G401 (cell line): ENCODE measurements around the gene CTCF. TPM values are rescaled to one million over a fixed set of nuclear protein-coding genes. Genes with fewer than 3 reads are reported as not detected.

Source experiments
- DNase-seq: peaks from one replicate; pipeline ENCODE4 v3.0.0-alpha.2; 2015; ENCODE audit warnings: low spot score
- in situ Hi-C: cut with HindIII; loops from 2 replicates; pipeline ENCODE4 v1.10.0; 2016; ENCODE audit warnings: low sequenced_read_pairs, mixed read lengths
- total RNA-seq: library from RNA; depleted of rRNA; stranded (reverse); fragments of >200 nt; shearing (Covaris generic); gene quantifications from 2 replicates; pipeline ENCODE4 v1.2.3, GENCODE V29; 2014

The CTCF gene
- total RNA-seq, 1 experiment from 2014 or later = 37.3 TPM

DNA sequence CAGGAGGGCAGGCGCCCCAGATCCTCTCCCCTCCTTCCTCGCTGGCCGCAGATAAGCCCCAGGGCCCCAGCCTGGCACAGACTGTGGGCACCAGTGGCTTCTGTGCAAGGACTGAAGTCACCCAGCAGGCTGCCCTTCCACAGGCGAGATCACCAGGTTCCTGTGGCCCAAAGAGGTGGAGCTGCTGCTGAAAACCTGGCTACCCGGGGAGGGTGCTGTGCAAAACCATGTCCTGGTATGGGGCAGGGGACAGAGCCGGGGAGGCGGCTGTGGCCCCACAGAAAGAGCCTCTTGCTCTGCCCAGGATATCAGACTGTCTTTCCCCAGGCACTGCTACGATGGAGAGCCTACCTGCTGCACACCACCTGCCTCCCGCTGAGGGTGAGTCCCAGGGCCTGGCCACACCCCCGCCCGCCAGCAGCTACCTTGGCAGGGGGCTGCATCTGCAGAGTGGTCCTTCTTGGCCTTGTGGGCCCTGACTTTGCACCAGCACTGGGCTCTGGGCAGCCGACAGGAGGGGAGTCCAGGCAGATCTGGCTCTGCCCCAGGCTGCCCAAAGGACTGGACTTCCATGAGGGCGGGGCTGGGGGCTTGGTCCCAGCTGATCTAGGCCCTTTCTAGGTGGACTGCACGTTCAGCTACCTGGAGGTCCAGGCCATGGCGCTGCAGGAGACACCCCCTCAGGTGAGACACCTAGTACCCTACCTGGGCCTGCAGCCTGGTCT lies 83.2 kb downstream of the CTCF start:
- DNase-seq = no peak
- in situ Hi-C loops = no loop called here

DNA sequence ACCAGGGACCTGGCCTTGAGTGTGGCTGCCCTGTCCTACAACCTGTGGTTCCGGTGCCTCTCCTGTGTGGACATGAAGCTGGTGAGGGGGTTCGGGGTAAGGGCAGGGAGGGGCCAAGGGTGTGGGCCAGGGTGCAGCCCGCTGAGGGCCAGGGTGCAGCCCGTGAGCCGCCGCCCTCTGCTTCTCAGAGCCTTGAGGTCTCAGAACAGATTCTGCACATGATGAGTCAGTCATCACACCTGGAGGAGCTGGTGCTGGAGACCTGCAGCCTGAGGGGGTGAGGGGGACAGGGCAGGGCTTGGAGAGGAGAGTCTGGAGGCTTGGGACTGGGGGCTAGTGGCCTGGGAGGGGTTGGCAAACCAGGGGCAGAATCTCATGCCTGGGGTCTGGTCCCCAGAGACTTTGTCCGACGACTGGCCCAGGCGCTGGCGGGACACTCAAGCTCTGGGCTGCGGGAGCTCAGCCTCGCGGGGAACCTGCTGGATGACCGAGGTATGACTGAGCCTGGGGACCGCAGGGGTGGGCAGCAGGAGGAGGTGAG lies 84.9 kb downstream of the CTCF start:
- in situ Hi-C loops = no loop called here
- DNase-seq = no peak

DNA sequence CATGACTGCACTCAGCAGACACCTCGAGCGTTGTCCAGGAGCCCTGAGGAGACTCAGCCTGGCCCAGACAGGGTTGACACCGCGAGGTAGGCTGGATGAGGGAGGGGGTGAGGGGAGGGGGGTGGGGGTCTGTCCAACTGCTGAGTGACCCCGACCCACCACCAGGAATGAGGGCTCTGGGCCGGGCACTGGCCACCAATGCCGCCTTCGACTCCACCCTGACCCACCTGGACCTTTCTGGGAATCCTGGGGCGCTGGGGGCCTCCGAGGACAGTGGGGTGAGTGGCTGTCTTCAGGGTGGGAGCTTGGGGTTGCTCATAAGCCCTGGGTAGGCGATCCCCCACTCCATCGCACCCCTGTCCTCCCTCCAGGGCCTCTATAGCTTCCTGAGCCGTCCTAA lies 85.4 kb downstream of the CTCF start:
- DNase-seq = no peak
- in situ Hi-C loops = no loop called here

DNA sequence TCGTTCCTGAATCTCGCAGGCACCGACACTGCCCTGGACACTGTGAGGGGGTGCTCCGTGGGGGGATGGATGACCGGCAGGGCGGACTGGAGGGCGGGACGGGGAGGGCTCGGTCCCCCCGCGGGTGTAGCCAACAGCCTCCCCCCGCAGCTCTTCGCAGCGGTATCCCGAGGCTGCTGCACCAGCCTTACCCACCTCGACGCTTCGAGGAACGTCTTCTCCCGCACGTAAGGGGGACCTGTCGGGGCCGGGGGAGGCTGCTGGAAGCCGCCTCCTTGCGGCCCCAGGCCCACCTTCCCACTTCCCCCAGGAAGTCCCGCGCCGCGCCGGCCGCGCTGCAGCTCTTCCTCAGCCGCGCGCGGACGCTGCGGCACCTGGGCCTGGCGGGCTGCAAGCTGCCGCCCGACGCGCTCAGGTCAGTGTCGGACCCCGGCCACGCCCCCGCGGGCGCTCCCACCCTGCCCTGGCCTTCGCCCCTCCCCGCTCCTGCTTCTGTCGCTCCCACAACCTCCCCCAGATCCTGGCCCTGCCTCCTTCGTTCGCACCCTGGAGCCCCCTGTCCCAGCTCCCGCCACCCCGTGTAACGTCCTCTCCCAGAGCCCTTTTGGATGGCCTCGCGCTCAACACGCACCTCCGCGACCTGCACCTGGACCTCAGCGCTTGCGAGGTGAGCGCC lies 85.9 kb downstream of the CTCF start:
- no peak for DNase-seq
- in situ Hi-C loops = no loop called here

DNA sequence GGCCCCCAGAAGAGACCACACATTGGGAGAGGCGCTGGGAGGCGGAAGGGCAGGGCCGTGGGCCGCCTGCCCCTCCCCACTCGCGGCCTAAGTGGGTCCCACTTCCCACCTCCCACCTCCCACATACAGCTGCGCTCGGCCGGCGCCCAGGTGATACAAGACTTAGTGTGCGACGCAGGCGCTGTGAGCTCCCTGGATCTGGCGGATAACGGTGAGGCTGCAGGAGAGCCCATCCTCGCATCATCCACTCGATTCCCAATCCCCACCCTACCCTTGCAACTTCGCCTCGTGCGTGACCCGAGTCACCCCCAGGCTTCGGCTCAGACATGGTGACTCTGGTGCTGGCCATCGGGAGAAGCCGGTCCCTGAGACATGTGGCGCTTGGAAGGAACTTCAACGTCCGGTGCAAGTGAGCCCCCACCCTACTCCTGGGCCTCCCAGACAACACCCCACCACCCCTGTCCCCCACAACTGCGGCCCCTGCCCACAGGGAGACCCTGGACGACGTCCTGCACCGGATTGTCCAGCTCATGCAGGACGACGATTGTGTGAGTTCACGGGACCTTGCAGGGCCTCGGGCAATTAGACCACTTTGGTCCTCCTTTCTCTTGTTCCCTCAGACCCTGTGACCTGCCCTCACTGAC lies 86.6 kb downstream of the CTCF start:
- DNase-seq = no peak
- in situ Hi-C loops = no loop called here

DNA sequence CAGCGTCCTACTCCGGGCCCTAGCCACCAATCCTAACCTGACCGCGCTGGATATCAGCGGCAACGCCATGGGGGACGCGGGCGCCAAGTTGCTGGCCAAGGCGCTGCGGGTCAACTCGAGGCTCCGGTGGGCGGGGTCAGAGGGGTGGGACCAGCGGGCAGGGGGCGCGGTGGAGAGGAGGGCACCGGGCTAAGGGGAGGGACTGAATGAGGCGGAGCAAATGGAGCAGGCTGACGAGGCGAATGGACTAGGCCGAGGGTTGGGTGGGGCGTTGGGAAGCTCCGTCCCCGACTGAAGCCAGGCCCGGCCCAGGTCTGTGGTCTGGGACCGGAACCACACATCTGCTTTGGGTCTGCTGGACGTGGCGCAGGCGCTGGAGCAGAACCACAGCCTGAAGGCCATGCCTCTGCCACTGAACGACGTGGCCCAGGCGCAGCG lies 87.2 kb downstream of the CTCF start:
- in situ Hi-C loops = no loop called here
- no peak for DNase-seq

DNA sequence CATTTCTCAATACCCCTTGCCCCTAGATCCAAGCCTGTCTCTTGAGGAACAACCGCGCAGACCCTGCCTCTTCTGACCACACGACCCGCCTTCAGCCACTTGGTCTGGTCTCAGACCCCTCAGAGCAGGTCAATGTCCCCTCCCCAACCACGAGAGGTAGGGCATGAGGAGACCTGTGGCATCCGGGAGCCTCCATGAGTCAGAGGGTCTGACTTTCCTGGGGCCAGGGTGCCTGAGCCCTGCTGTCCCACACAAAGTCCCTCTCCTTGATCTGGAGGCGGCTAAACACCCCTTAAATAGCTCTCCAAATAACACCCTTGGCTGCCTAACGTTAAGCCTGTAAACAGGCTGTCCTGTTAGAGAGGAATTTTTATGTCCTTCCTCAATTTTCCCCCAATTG lies 87.7 kb downstream of the CTCF start:
- DNase-seq = no peak
- in situ Hi-C loops = no loop called here

- no peak for DNase-seq
- in situ Hi-C loops = no loop called here
These were observed 88.7 kb downstream of the CTCF start for GRCh38 chr16:67651039-67651438.

- in situ Hi-C loops = no loop called here
- DNase-seq = no peak
These were observed 89.5 kb downstream of the CTCF start for GRCh38 chr16:67651847-67652246.

- in situ Hi-C loops = no loop called here
These were observed 90.3 kb downstream of the CTCF start for GRCh38 chr16:67652578-67653127.

GRCh38 chr16:67653128-67653788 lies 90.9 kb downstream of the CTCF start:
- DNase-seq = peak; percentile 40
- in situ Hi-C loops = no loop called here

More at GRCh38 chr16:67652578-67653127, 90.3 kb downstream of the CTCF start:
- peak; percentile 51 for DNase-seq

DNA sequence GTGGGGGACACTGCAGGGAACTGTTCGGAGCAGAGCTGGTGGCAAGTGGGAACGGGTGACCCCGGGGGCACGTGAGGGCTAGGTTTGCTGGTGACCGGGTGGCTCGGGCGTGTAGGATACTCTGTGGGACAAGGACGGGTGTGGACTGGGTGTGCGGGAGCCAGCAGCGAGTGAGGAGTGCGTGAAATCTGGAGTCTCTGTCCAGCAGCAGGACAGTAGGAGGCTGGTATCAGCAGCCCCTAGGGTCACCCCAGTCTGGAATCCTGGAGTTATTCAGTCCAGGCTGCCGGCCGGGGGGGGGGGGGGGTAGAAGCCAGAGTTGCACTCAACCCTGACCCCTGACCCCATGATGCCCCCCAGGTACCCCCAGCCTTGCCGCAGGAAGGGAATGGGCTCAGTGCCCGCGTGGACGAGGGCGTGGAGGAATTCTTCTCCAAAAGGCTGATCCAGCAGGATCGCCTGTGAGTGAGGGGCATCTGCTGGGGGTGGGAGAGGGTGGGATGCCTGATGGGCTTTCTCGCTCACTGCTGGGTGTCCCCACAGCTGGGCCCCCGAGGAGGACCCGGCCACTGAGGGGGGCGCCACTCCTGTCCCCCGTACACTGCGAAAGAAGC lies 91.6 kb downstream of the CTCF start:
- in situ Hi-C loops = no loop called here
- no peak for DNase-seq

DNA sequence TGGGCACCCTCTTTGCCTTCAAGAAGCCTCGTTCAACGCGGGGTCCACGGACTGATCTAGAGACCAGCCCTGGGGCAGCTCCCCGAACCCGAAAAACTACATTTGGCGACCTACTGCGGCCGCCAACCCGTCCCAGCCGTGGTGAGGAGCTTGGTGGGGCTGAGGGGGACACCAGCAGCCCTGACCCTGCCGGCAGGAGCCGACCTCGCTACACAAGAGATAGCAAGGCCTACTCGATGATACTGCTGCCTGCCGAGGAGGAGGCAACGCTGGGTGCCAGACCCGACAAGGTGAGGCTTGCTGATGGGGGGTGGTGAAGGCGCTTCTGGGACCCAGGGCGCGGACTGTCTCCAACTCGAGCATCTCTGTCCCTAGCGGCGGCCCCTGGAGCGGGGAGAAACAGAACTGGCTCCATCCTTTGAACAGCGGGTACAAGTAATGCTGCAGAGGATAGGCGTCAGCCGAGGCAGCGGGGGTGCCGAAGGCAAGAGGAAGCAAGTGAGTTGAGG lies 92.1 kb downstream of the CTCF start:
- DNase-seq = no peak
- in situ Hi-C loops = no loop called here

DNA sequence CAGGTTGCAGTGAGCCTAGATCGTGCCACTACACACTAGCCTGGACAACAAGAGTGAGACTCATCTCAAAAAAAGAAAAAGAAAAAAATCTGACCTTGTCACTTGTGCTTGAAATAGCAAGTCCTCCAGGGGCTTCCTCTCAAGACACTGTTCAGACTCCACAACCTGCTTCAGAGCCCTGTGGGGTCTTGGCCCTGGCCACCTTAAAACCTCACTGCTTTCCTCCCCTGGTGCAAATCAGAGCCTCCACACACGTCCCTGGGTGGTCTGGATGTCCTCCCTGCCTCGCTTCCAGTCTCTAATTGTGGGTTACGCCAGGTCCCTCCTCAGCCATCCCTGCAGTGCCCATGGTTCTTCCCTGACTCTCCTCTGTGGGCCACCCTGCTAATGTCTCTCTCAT lies 93.0 kb downstream of the CTCF start:
- in situ Hi-C loops = no loop called here
- no peak for DNase-seq

DNA sequence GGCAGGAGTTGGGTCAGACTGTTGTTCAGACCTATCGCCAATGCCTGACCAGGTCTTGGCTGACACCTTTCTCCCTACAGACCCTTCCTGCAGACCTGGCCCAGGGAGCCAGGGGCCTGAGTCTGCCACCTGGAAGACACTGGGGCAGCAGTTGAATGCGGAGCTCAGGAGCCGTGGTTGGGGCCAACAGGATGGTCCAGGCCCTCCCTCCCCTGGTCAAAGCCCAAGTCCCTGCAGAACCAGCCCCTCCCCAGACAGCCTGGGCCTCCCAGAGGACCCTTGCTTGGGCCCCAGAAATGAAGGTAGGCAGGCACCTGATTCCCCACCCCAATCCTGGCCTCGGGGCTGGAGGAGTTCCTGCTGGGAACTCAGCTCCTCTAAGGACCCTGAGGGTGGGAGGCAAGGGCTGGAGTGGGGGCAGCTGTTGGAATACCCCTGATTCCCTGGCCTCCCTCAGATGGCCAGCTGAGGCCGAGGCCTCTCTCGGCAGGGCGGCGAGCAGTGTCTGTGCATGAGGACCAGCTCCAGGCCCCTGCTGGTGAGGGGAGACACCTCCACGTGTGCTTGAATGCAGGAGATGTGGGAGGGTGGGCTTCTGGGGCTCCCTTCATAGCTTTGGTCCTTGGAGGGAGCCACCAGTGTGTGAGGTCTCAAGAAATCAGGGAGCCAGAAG lies 94.2 kb downstream of the CTCF start:
- no peak for DNase-seq
- in situ Hi-C loops = no loop called here

DNA sequence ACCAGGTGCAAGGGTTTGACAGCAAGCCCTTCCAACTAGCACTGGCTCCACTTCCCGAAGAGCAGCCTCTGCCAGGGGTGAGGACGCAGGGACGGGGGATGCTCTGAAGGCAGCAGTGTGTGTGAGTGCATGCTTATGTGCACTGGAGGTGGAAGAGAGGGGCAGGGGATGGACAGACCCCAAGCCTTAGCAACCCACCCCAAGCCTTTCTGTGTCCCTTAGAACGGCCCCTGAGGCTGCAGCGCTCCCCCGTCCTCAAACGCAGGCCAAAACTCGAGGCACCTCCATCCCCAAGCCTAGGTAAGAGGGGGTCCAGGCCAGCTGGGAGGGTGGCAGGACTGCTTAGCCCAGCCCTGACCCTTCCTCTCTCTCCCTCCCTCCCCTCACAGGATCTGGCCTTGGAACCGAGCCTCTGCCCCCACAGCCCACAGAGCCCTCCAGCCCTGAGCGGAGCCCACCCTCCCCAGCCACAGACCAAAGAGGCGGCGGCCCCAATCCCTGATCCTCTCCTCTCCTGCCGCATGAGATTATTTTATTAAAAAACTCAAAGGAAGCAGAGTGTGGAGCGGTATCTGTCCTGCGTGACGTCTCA lies 94.8 kb downstream of the CTCF start:
- no peak for DNase-seq
- in situ Hi-C loops = no loop called here

- in situ Hi-C loops = no loop called here
- no peak for DNase-seq
These were observed 95.6 kb downstream of the CTCF start for GRCh38 chr16:67657751-67658518.
